Fibroblast of the aortic adventitia (primary cell): ENCODE measurements around the gene SH3TC2. TPM values are rescaled to one million over a fixed set of nuclear protein-coding genes. Genes with fewer than 3 reads are reported as not detected.
A peak's percentile ranks its signal among the peaks of the same experiment; 100 is the strongest.

Experiments
- DNase-seq: peaks from one replicate; pipeline ENCODE4 v3.0.0-alpha.2; 2010; ENCODE audit warnings: low read depth
- H3K4me3 ChIP-seq: 2 replicates; pipeline ENCODE4 v1.5.1; 2011; ENCODE audit warnings: low read depth, mild to moderate bottlenecking, control low read depth, low read length, moderate library complexity
- CTCF ChIP-seq: IDR thresholded peaks from 2 replicates; pipeline ENCODE4 v1.5.1; 2011; ENCODE audit warnings: mild to moderate bottlenecking, low read length, control low read depth, inconsistent platforms; ENCODE audit not compliant: insufficient read depth
- total RNA-seq: library from RNA; depleted of rRNA; stranded (reverse); fragments of >200 nt; gene quantifications from 2 replicates; pipeline ENCODE4 v1.2.3, GENCODE V29; 2012; ENCODE audit warnings: low replicate concordance

SH3TC2 gene
- total RNA-seq, 1 donor = 4.1 TPM

- no peak for TF ChIP-seq CTCF
- H3K4me3 ChIP-seq = no peak overlapping the region
- no peak for DNase-seq
Measured at GRCh38 chr5:149049371-149049781, 13.5 kb downstream of the SH3TC2 start.

- no peak for DNase-seq
- TF ChIP-seq CTCF = no peak
- H3K4me3 ChIP-seq = no peak overlapping the region
Measured at GRCh38 chr5:149048811-149049210, 14.1 kb downstream of the SH3TC2 start.

- DNase-seq = no peak
- no peak overlapping the region for H3K4me3 ChIP-seq
- no peak for TF ChIP-seq CTCF
Measured at GRCh38 chr5:149047462-149047861, 15.4 kb downstream of the SH3TC2 start.

GRCh38 chr5:149046196-149046829 is 16.5 kb downstream of the SH3TC2 start:
- DNase-seq = peak; percentile 70
- TF ChIP-seq CTCF = no peak
- no peak overlapping the region for H3K4me3 ChIP-seq

- TF ChIP-seq CTCF = no peak
- DNase-seq = no peak
- no peak overlapping the region for H3K4me3 ChIP-seq
Measured at GRCh38 chr5:149045089-149045460, 17.8 kb downstream of the SH3TC2 start.

- H3K4me3 ChIP-seq = no peak overlapping the region
- DNase-seq = no peak
- no peak for TF ChIP-seq CTCF
Measured at GRCh38 chr5:149044453-149045088, 18.3 kb downstream of the SH3TC2 start.
